ENCODE data around the gene BAX. TPM values are rescaled to one million over a fixed set of nuclear protein-coding genes. Genes with fewer than 3 reads are reported as not detected.

Gene BAX
- total and polyA plus RNA-seq, 8 donors: 12.1 to 121 (median 49.0) TPM

DNA sequence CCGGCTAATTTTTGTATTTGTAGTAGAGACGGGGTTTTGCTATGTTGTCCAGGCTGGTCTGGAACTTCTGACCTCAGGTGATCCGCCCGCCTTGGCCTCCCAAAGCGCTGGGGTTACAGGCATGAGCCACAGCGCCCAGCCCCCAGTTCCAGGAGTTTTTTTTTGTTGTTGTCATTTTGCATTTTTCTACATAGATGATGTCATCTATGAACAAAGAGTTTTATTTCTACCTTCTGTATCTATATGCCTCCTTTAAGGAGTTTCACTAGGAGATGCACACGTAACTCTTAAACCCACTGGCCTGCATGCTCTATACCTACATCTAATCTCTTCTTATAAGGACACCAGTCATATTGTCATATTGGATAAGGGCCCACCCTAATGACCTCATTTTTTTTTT lies 16.4 kb upstream of the BAX start:
- intact Hi-C loops (cut with DNase I; ENCODE audit: low total_unique reads): no loop called here
- H3K4me1 ChIP-seq: peaks cover 1 to 14% (median 8%) of the 10 kb centered on the region in 4 donors
- TF ChIP-seq EP300 (IDR thresholded peaks at IDR 0.05): no peak
- TF ChIP-seq POLR2A (IDR thresholded peaks at IDR 0.05): no peak
- TF ChIP-seq, protein P1, sequence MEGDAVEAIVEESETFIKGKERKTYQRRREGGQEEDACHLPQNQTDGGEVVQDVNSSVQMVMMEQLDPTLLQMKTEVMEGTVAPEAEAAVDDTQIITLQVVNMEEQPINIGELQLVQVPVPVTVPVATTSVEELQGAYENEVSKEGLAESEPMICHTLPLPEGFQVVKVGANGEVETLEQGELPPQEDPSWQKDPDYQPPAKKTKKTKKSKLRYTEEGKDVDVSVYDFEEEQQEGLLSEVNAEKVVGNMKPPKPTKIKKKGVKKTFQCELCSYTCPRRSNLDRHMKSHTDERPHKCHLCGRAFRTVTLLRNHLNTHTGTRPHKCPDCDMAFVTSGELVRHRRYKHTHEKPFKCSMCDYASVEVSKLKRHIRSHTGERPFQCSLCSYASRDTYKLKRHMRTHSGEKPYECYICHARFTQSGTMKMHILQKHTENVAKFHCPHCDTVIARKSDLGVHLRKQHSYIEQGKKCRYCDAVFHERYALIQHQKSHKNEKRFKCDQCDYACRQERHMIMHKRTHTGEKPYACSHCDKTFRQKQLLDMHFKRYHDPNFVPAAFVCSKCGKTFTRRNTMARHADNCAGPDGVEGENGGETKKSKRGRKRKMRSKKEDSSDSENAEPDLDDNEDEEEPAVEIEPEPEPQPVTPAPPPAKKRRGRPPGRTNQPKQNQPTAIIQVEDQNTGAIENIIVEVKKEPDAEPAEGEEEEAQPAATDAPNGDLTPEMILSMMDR (IDR thresholded peaks at IDR 0.05): no peak
- TF ChIP-seq POLR2AphosphoS5 (IDR thresholded peaks at IDR 0.05): no peak
- WGBS, 5 donors: 70 to 85% (median 79%) methylated on average over 7 of the region's 7 CpGs
- no peaks in the 10 kb centered on the region for H3K36me3 ChIP-seq
- no peak overlapping the region for H3K27ac ChIP-seq
- no peak for DNase-seq
- no peaks in the 10 kb centered on the region for H3K27me3 ChIP-seq
- H3K4me3 ChIP-seq: no peak overlapping the region
- H3K9me3 ChIP-seq: peaks cover 0 to 11% (median 7%) of the 10 kb centered on the region in 4 donors

DNA sequence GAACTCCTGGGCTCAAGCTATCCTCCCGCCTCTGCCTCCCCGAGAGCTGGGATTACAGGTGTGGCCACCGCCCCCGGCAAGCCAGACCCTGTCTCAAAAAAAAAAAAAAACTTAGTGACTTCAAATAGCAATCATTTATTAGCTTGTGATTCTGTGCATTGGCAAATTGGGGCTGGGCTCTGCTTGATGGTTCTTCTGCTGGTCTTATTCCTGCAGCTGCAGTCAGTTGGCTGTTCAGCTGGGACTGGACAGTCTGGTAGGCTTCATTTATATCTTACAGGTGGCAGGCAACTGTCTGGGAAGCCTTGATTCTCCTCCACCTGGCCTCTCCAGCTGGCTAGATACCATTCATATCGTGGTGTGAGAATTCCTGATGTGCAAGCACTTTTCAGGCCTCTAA lies 13.8 kb upstream of the BAX start:
- TF ChIP-seq, protein P1 (IDR thresholded peaks at IDR 0.05): no peak
- TF ChIP-seq POLR2AphosphoS5 (IDR thresholded peaks at IDR 0.05): no peak
- no peak for TF ChIP-seq EP300 (IDR thresholded peaks at IDR 0.05)
- no peak for TF ChIP-seq POLR2A (IDR thresholded peaks at IDR 0.05)
- Histone ChIP-seq H3K9me3 (peaks cover 0 to 11% (median 7%) of the 10 kb centered on the region in 4 donors), H3K27me3 (no peaks in the 10 kb centered on the region), H3K4me3 (no peak overlapping the region), H3K27ac (no peak overlapping the region), H3K36me3 (no peaks in the 10 kb centered on the region), H3K4me1 (peaks cover 0 to 4% (median 0%) of the 10 kb centered on the region in 4 donors)
- intact Hi-C loops (cut with DNase I; ENCODE audit: low total_unique reads): no loop called here
- WGBS, 5 donors: 95 to 98% (median 97%) methylated on average over 5 of the region's 5 CpGs
- no peak for DNase-seq

DNA sequence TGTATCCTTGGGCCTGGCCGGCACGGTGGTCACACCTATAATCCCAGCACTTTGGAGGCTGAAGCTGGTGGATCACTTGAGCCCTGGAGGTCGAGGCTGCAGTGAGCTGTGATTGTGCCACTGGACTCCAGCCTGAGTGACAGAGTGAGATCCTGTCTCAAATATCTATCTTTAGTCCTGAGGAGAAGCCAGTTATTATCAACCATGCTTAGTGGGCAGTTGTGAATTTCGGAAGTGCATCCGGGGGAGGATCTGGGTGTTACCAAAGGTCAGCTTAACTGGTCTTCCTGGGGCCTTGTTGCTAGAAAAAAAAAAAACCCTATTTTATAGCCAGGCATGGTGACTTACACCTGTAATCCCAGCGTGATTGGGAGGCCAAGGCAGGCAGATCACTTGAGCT lies 11.6 kb upstream of the BAX start:
- Histone ChIP-seq H3K36me3 (no peaks in the 10 kb centered on the region), H3K4me3 (no peak overlapping the region), H3K9me3 (peaks cover 0 to 18% (median 10%) of the 10 kb centered on the region in 4 donors), H3K27me3 (no peaks in the 10 kb centered on the region), H3K27ac (no peak overlapping the region), H3K4me1 (no peaks in the 10 kb centered on the region)
- TF ChIP-seq EP300 (IDR thresholded peaks at IDR 0.05) (no peak), POLR2AphosphoS5 (IDR thresholded peaks at IDR 0.05) (no peak), POLR2A (IDR thresholded peaks at IDR 0.05) (no peak)
- TF ChIP-seq, protein P1 (IDR thresholded peaks at IDR 0.05): no peak
- intact Hi-C loops (cut with DNase I; ENCODE audit: low total_unique reads): no loop called here
- no peak for DNase-seq
- WGBS, 5 donors: 90 to 97% (median 90%) methylated on average over 6 of the region's 6 CpGs

DNA sequence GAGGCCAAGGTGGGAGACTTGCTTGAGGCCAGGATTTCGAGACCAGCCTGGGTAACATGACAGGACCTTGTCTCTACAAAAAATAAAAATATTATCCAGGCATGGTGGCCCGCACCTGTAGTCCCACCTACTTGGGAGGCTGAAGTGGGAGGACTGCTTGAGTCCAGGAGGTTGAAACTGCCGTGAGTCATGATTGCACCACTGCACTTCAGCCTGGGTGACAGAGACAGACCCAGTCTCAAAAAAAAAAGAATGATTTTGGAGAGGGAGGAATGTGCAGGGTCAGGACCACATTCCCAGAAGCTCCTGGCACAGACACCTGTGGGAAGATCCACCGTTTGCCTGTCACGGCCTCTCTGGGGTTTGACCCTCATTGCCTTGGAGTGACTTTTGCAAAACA lies 9.3 kb upstream of the BAX start:
- no peaks in the 10 kb centered on the region for H3K27me3 ChIP-seq
- no peak overlapping the region for H3K4me3 ChIP-seq
- H3K27ac ChIP-seq: no peak overlapping the region
- TF ChIP-seq EP300 (IDR thresholded peaks at IDR 0.05): no peak
- TF ChIP-seq POLR2A (IDR thresholded peaks at IDR 0.05): no peak
- TF ChIP-seq POLR2AphosphoS5 (IDR thresholded peaks at IDR 0.05): no peak
- TF ChIP-seq, protein P1 (IDR thresholded peaks at IDR 0.05): no peak
- WGBS, 5 donors: 86 to 97% (median 93%) methylated on average over 5 of the region's 5 CpGs
- H3K9me3 ChIP-seq: peaks cover 0 to 18% (median 9%) of the 10 kb centered on the region in 4 donors
- H3K36me3 ChIP-seq: no peaks in the 10 kb centered on the region
- H3K4me1 ChIP-seq: no peaks in the 10 kb centered on the region
- intact Hi-C loops (cut with DNase I; ENCODE audit: low total_unique reads): no loop called here
- no peak for DNase-seq
